ENCODE results near the gene GAPDH.

Gene GAPDH

GRCh38 chr12:6508087-6508486, 26.2 kb upstream of the GAPDH start:
- Histone ChIP-seq H3K4me1 (ENCODE audit: control insufficient read depth, insufficient read depth, low read length) (no peaks in the 10 kb centered on the region), H3K36me3 (ENCODE audit: control insufficient read depth, insufficient read depth, low read length) (peaks cover 5% of the 10 kb centered on the region), H3K4me3 (ENCODE audit: low read length) (no peak overlapping the region), H3K27ac (ENCODE audit: low read depth, low read length) (no peak overlapping the region), H3K9ac (ENCODE audit: low read length) (no peak overlapping the region), H3K27me3 (ENCODE audit: control insufficient read depth, insufficient read depth, low read length) (no peaks in the 10 kb centered on the region)

GRCh38 chr12:6520186-6520585, 14.1 kb upstream of the GAPDH start:
- H3K9ac ChIP-seq (ENCODE audit: low read length), result no peak overlapping the region
- H3K4me1 ChIP-seq (ENCODE audit: control insufficient read depth, insufficient read depth, low read length), result no peaks in the 10 kb centered on the region
- no peaks in the 10 kb centered on the region for H3K27me3 ChIP-seq (ENCODE audit: control insufficient read depth, insufficient read depth, low read length)
- H3K36me3 ChIP-seq (ENCODE audit: control insufficient read depth, insufficient read depth, low read length), result peaks cover 31% of the 10 kb centered on the region
- H3K4me3 ChIP-seq (ENCODE audit: low read length), result no peak overlapping the region
- no peak overlapping the region for H3K27ac ChIP-seq (ENCODE audit: low read depth, low read length)

GRCh38 chr12:6522193-6522592, 12.1 kb upstream of the GAPDH start:
- no peaks in the 10 kb centered on the region for H3K27me3 ChIP-seq (ENCODE audit: control insufficient read depth, insufficient read depth, low read length)
- no peak overlapping the region for H3K27ac ChIP-seq (ENCODE audit: low read depth, low read length)
- H3K4me3 ChIP-seq (ENCODE audit: low read length), result no peak overlapping the region
- no peak overlapping the region for H3K9ac ChIP-seq (ENCODE audit: low read length)
- H3K4me1 ChIP-seq (ENCODE audit: control insufficient read depth, insufficient read depth, low read length), result no peaks in the 10 kb centered on the region
- peaks cover 38% of the 10 kb centered on the region for H3K36me3 ChIP-seq (ENCODE audit: control insufficient read depth, insufficient read depth, low read length)

GRCh38 chr12:6523708-6524107, 10.6 kb upstream of the GAPDH start:
- peaks cover 39% of the 10 kb centered on the region for H3K36me3 ChIP-seq (ENCODE audit: control insufficient read depth, insufficient read depth, low read length)
- no peaks in the 10 kb centered on the region for H3K4me1 ChIP-seq (ENCODE audit: control insufficient read depth, insufficient read depth, low read length)
- H3K4me3 ChIP-seq (ENCODE audit: low read length), result no peak overlapping the region
- H3K9ac ChIP-seq (ENCODE audit: low read length), result no peak overlapping the region
- H3K27me3 ChIP-seq (ENCODE audit: control insufficient read depth, insufficient read depth, low read length), result no peaks in the 10 kb centered on the region
- no peak overlapping the region for H3K27ac ChIP-seq (ENCODE audit: low read depth, low read length)

- Histone ChIP-seq H3K27me3 (ENCODE audit: control insufficient read depth, insufficient read depth, low read length) (no peaks in the 10 kb centered on the region), H3K4me3 (ENCODE audit: low read length) (no peak overlapping the region), H3K4me1 (ENCODE audit: control insufficient read depth, insufficient read depth, low read length) (no peaks in the 10 kb centered on the region), H3K36me3 (ENCODE audit: control insufficient read depth, insufficient read depth, low read length) (peaks cover 44% of the 10 kb centered on the region), H3K9ac (ENCODE audit: low read length) (no peak overlapping the region), H3K27ac (ENCODE audit: low read depth, low read length) (no peak overlapping the region)
Measured at GRCh38 chr12:6524648-6525047, 9.7 kb upstream of the GAPDH start.

- H3K4me1 ChIP-seq (ENCODE audit: control insufficient read depth, insufficient read depth, low read length), result no peaks in the 10 kb centered on the region
- H3K4me3 ChIP-seq (ENCODE audit: low read length), result no peak overlapping the region
- H3K27ac ChIP-seq (ENCODE audit: low read depth, low read length), result no peak overlapping the region
- no peaks in the 10 kb centered on the region for H3K27me3 ChIP-seq (ENCODE audit: control insufficient read depth, insufficient read depth, low read length)
- H3K9ac ChIP-seq (ENCODE audit: low read length), result no peak overlapping the region
- H3K36me3 ChIP-seq (ENCODE audit: control insufficient read depth, insufficient read depth, low read length), result peaks cover 50% of the 10 kb centered on the region
Measured at GRCh38 chr12:6526201-6526600, 8.1 kb upstream of the GAPDH start.

- Histone ChIP-seq H3K27me3 (ENCODE audit: control insufficient read depth, insufficient read depth, low read length) (no peaks in the 10 kb centered on the region), H3K4me1 (ENCODE audit: control insufficient read depth, insufficient read depth, low read length) (peaks cover 2% of the 10 kb centered on the region), H3K27ac (ENCODE audit: low read depth, low read length) (no peak overlapping the region), H3K36me3 (ENCODE audit: control insufficient read depth, insufficient read depth, low read length) (peaks cover 50% of the 10 kb centered on the region), H3K9ac (ENCODE audit: low read length) (no peak overlapping the region), H3K4me3 (ENCODE audit: low read length) (no peak overlapping the region)
Measured at GRCh38 chr12:6526766-6527525, 7.4 kb upstream of the GAPDH start.

GRCh38 chr12:6527711-6528110, 6.6 kb upstream of the GAPDH start:
- Histone ChIP-seq H3K9ac (ENCODE audit: low read length) (no peak overlapping the region), H3K36me3 (ENCODE audit: control insufficient read depth, insufficient read depth, low read length) (peaks cover 48% of the 10 kb centered on the region), H3K4me3 (ENCODE audit: low read length) (no peak overlapping the region), H3K27me3 (ENCODE audit: control insufficient read depth, insufficient read depth, low read length) (no peaks in the 10 kb centered on the region), H3K4me1 (ENCODE audit: control insufficient read depth, insufficient read depth, low read length) (peaks cover 9% of the 10 kb centered on the region), H3K27ac (ENCODE audit: low read depth, low read length) (no peak overlapping the region)

GRCh38 chr12:6528539-6529235, 5.6 kb upstream of the GAPDH start:
- Histone ChIP-seq H3K27ac (ENCODE audit: low read depth, low read length) (no peak overlapping the region), H3K4me3 (ENCODE audit: low read length) (no peak overlapping the region), H3K4me1 (ENCODE audit: control insufficient read depth, insufficient read depth, low read length) (peaks cover 13% of the 10 kb centered on the region), H3K27me3 (ENCODE audit: control insufficient read depth, insufficient read depth, low read length) (no peaks in the 10 kb centered on the region), H3K9ac (ENCODE audit: low read length) (no peak overlapping the region), H3K36me3 (ENCODE audit: control insufficient read depth, insufficient read depth, low read length) (peaks cover 41% of the 10 kb centered on the region)

- peaks cover 13% of the 10 kb centered on the region for H3K4me1 ChIP-seq (ENCODE audit: control insufficient read depth, insufficient read depth, low read length)
- no peak overlapping the region for H3K9ac ChIP-seq (ENCODE audit: low read length)
- H3K4me3 ChIP-seq (ENCODE audit: low read length), result no peak overlapping the region
- no peak overlapping the region for H3K27ac ChIP-seq (ENCODE audit: low read depth, low read length)
- H3K36me3 ChIP-seq (ENCODE audit: control insufficient read depth, insufficient read depth, low read length), result peaks cover 40% of the 10 kb centered on the region
- H3K27me3 ChIP-seq (ENCODE audit: control insufficient read depth, insufficient read depth, low read length), result no peaks in the 10 kb centered on the region
Measured at GRCh38 chr12:6529291-6529737, 5.0 kb upstream of the GAPDH start.

GRCh38 chr12:6530576-6531260, 3.6 kb upstream of the GAPDH start:
- Histone ChIP-seq H3K27ac (ENCODE audit: low read depth, low read length) (no peak overlapping the region), H3K4me1 (ENCODE audit: control insufficient read depth, insufficient read depth, low read length) (peaks cover 17% of the 10 kb centered on the region), H3K4me3 (ENCODE audit: low read length) (no peak overlapping the region), H3K27me3 (ENCODE audit: control insufficient read depth, insufficient read depth, low read length) (no peaks in the 10 kb centered on the region), H3K36me3 (ENCODE audit: control insufficient read depth, insufficient read depth, low read length) (peaks cover 32% of the 10 kb centered on the region), H3K9ac (ENCODE audit: low read length) (no peak overlapping the region)

GRCh38 chr12:6532051-6532926, 2.0 kb upstream of the GAPDH start:
- H3K27me3 ChIP-seq (ENCODE audit: control insufficient read depth, insufficient read depth, low read length), result no peaks in the 10 kb centered on the region
- peak overlapping the region; percentile 95 for H3K27ac ChIP-seq (ENCODE audit: low read depth, low read length)
- peak overlapping the region; percentile 69 for H3K9ac ChIP-seq (ENCODE audit: low read length)
- peak overlapping the region; percentile 90 for H3K4me3 ChIP-seq (ENCODE audit: low read length)
- peaks cover 28% of the 10 kb centered on the region for H3K36me3 ChIP-seq (ENCODE audit: control insufficient read depth, insufficient read depth, low read length)
- H3K4me1 ChIP-seq (ENCODE audit: control insufficient read depth, insufficient read depth, low read length), result peaks cover 25% of the 10 kb centered on the region
